ENCODE data around the gene CENPN. TPM values are rescaled to one million over a fixed set of nuclear protein-coding genes. Genes with fewer than 3 reads are reported as not detected.

CENPN gene
- total RNA-seq, 1 experiment from 2014 or later: 88.0 TPM

DNA sequence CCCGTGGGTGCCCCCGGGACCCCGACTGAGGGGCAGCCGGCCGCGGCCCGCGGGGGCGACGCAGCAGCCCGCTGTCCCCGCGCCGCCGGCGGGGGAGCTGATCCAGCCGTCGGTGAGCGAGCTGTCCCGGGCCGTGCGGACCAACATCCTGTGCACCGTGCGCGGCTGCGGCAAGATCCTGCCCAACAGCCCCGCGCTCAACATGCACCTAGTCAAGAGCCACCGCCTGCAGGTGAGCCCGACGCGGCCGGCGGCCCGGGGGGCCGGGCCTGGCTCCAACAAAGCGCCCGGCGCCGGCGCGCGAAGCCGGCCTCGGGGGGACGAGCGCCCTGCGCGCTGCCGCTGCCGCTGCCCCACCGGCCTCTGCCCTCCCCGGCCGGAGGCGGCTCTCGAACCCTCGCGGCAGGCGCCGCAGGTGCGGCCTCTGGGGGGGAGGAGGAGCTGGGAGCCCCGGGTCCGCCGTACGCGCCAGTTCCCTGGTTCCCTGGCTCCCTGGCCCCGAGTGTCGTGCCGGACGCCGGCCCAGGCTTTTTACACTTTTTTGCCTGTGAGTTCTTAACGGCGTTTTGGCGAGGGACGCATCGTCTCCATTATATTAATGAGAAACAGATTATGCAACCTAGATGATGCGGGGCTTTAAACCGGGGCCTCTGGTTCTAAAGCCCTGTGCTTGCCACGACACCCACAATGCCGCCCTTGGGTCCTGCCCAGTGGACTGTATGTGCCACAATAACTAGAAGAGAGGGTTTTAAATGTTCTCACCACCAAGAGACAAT is 29.1 kb downstream of the CENPN start:
- peak; percentile 13 to 22 for DNase-seq
- Histone ChIP-seq H3K9me3 (replicated peaks) (no peaks in the 10 kb centered on the region), H3K4me3 (peak overlapping the region; percentile 67), H3K4me1 (no peaks in the 10 kb centered on the region), H3K27ac (no peak overlapping the region), H3K27me3 (no peaks in the 10 kb centered on the region), H3K36me3 (no peaks in the 10 kb centered on the region)

DNA sequence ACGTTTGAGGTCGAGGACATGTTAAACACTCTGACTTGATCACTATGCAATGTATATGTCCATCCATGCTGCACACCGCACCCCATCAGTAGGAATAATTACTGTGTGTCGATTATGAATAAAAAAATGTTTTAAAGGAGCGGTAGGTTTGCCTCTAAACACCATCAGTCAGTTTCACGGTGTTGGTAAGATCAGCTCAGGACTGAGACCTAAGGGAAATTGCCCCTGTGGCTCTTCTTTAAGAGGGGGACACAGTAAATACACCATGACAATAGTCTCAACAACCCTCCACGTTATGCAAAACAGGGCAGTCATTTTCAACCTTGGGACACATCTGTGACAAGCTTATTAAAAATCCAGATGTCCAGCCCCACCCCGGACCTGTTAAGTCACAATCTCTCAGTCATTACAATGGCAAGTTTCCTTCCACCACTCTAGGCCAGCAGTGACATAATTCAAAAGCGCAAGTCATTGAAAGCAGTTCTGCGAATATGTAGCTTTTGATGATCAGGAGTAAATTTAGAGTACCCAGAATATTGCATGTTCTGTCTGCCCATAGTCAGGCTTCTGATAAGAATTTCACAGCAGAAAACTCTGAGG is 29.8 kb downstream of the CENPN start:
- no peak for DNase-seq
- H3K4me1 ChIP-seq: no peaks in the 10 kb centered on the region
- no peaks in the 10 kb centered on the region for H3K36me3 ChIP-seq
- no peak overlapping the region for H3K27ac ChIP-seq
- H3K4me3 ChIP-seq: peak overlapping the region; percentile 67
- H3K9me3 ChIP-seq (replicated peaks): no peaks in the 10 kb centered on the region
- H3K27me3 ChIP-seq: no peaks in the 10 kb centered on the region

DNA sequence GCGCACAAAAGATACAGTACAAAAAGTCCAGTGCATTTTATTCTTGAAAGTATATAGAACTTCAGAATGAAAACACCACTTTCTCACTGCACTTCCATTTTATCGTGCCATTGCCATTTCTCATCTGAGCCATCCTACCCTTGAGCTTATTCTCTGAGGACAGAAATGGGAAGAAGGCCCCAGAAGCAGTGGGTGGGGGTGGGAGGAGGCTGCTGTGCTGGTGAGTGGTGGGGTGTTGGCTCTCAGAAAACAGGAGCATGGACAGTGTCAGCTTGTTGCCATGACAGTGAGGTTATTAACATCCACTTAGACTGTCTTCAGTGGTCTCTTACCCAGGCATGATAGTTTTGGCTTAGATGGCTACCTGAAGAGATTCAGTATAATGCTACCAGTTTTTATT is 33.1 kb downstream of the CENPN start:
- no peaks in the 10 kb centered on the region for H3K27me3 ChIP-seq
- H3K36me3 ChIP-seq: 0 out of 2 replicates have a peak, but pooled peaks cover 5% of the 10 kb centered on the region
- DNase-seq: no peak
- no peaks in the 10 kb centered on the region for H3K4me1 ChIP-seq
- no peak overlapping the region for H3K4me3 ChIP-seq
- H3K9me3 ChIP-seq (replicated peaks): no peaks in the 10 kb centered on the region
- H3K27ac ChIP-seq: no peak overlapping the region

GRCh38 chr16:81040842-81041241 is 33.8 kb downstream of the CENPN start:
- H3K36me3 ChIP-seq: 0 out of 2 replicates have a peak, but pooled peaks cover 7% of the 10 kb centered on the region
- H3K4me1 ChIP-seq: no peaks in the 10 kb centered on the region
- DNase-seq: no peak
- H3K27me3 ChIP-seq: no peaks in the 10 kb centered on the region
- no peak overlapping the region for H3K4me3 ChIP-seq
- no peak overlapping the region for H3K27ac ChIP-seq
- H3K9me3 ChIP-seq (replicated peaks): no peaks in the 10 kb centered on the region

- DNase-seq: no peak
- Histone ChIP-seq H3K27me3 (no peaks in the 10 kb centered on the region), H3K4me1 (no peaks in the 10 kb centered on the region), H3K4me3 (no peak overlapping the region), H3K9me3 (replicated peaks) (no peaks in the 10 kb centered on the region), H3K27ac (no peak overlapping the region), H3K36me3 (0 out of 2 replicates have a peak, but pooled peaks cover 7% of the 10 kb centered on the region)
Measured at GRCh38 chr16:81041696-81042095, 34.7 kb downstream of the CENPN start.

- H3K9me3 ChIP-seq (replicated peaks): no peaks in the 10 kb centered on the region
- no peak for DNase-seq
- no peaks in the 10 kb centered on the region for H3K4me1 ChIP-seq
- no peaks in the 10 kb centered on the region for H3K27me3 ChIP-seq
- no peak overlapping the region for H3K4me3 ChIP-seq
- H3K36me3 ChIP-seq: 0 out of 2 replicates have a peak, but pooled peaks cover 7% of the 10 kb centered on the region
- H3K27ac ChIP-seq: no peak overlapping the region
Measured at GRCh38 chr16:81042821-81043220, 35.8 kb downstream of the CENPN start.

DNA sequence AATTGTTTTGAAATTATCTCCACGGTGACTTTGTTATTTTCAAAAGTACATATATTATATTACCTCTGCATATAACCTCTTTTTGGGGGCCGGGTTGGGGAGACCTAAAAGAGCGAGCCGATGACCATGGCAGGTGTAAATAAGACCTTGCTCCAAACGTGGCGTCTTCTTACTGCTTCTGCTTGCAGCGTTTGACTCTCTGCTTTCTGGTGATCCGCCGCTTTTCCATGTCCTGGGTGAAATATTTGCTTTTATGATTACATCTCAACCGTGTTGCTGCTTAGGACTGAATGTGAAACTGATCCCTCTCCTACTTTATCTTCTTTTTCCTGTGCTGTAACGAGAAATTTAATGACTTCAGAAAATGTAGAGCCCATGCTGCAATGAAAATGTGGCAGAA is 46.7 kb downstream of the CENPN start:
- H3K27me3 ChIP-seq: no peaks in the 10 kb centered on the region
- H3K36me3 ChIP-seq: no peaks in the 10 kb centered on the region
- H3K4me1 ChIP-seq: no peaks in the 10 kb centered on the region
- H3K4me3 ChIP-seq: no peak overlapping the region
- no peak overlapping the region for H3K27ac ChIP-seq
- DNase-seq: no peak
- no peaks in the 10 kb centered on the region for H3K9me3 ChIP-seq (replicated peaks)

- Histone ChIP-seq H3K4me3 (no peak overlapping the region), H3K36me3 (no peaks in the 10 kb centered on the region), H3K9me3 (replicated peaks) (no peaks in the 10 kb centered on the region), H3K4me1 (no peaks in the 10 kb centered on the region), H3K27ac (no peak overlapping the region), H3K27me3 (no peaks in the 10 kb centered on the region)
- no peak for DNase-seq
Measured at GRCh38 chr16:81060576-81061306, 53.7 kb downstream of the CENPN start.

DNA sequence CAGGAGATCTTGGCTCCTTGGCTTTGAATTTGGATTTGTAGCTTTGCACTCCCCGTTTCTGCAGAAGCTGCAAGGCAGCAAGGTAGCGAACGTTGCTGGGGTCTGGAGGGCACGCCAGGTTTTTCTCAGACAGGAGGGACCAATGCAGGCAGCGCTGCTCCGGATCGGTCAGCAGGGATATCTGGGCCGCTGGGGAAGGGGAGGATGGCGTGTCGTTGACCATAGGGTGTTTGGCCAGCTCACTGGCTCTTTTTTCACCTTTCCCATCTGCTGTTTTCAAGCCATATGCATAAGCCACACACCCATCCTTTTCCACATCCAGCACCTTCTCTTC is 54.3 kb downstream of the CENPN start:
- Histone ChIP-seq H3K36me3 (no peaks in the 10 kb centered on the region), H3K27ac (no peak overlapping the region), H3K4me3 (no peak overlapping the region), H3K27me3 (no peaks in the 10 kb centered on the region), H3K4me1 (no peaks in the 10 kb centered on the region), H3K9me3 (replicated peaks) (no peaks in the 10 kb centered on the region)
- no peak for DNase-seq

DNA sequence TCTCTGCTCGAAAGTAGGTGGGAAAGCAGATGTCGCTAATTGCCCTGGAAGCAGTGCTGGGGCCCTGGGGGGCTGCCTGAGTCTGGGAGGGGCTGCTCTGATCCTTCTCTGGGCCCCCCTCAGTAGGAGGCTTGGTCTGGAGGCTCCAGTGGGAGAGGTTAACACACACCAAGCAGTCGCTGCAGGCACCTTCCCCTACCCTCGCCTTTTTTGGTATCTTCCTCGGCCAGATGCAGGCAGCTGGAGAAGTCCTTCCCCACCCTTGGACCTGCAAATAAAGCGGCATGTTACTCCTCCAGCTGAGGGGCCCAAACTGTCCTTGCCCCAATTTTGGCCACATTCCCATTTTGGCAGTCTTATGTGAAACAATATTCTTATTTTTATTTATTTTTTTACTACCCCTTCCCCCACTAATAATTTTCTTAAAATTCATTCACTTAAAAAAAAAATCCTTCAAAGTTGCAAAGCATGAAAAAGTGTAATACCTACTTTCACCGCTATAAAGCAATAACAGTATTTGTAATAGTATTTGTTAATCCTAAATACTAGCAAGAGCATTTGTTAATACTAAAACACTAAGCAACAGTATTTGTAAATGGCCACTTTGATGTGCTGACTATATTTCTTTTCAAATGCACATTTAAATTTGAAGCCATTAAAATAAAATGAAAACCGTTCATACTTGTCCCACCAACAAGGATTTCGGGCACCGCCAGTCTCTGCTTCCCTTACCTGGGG is 55.0 kb downstream of the CENPN start:
- H3K4me3 ChIP-seq: no peak overlapping the region
- H3K27me3 ChIP-seq: no peaks in the 10 kb centered on the region
- DNase-seq: no peak
- no peaks in the 10 kb centered on the region for H3K36me3 ChIP-seq
- no peaks in the 10 kb centered on the region for H3K9me3 ChIP-seq (replicated peaks)
- H3K4me1 ChIP-seq: no peaks in the 10 kb centered on the region
- no peak overlapping the region for H3K27ac ChIP-seq

DNA sequence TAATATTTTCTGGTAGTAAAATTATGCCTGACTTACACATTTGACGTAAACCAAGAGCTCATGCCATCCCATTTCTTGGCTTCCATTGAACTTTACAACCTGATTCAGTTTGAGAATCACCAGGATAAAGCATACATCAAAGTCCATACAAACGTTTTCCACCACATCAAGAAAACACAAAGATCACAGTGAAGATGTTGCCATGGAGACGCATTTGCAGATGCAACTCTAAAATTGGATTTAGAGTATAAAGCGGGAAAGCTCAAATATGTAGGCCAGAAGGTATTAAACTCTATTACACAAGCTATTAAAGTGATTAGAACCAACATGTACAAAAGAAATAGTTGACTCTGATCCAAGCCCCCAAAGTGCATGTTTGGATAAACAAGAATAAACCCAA is 59.7 kb downstream of the CENPN start:
- DNase-seq: no peak

DNA sequence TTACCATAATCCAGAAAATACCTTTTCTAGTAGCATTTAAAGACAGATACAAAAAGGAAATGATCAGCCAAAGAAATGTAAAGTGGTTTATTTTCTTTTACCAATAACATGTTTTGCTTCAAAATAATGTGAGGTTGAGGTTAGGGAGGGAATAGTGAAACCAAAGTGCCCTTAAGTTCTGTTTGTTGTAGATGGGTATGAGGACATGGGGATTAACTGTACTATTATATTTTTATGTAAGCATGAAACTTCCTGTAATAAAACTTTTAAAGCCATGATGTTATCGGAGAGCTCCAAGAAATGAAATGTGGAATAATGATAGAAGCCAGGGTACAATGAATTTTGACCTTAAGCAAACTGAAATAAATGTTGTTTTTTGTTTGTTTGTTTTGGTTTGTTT is 60.2 kb downstream of the CENPN start:
- Histone ChIP-seq H3K27ac (no peak overlapping the region), H3K4me1 (no peaks in the 10 kb centered on the region), H3K4me3 (no peak overlapping the region), H3K36me3 (no peaks in the 10 kb centered on the region), H3K9me3 (replicated peaks) (no peaks in the 10 kb centered on the region), H3K27me3 (no peaks in the 10 kb centered on the region)
- DNase-seq: no peak

More for the DNA sequence above, 59.7 kb downstream of the CENPN start:
- H3K27ac ChIP-seq: no peak overlapping the region
- H3K4me1 ChIP-seq: no peaks in the 10 kb centered on the region
- H3K27me3 ChIP-seq: no peaks in the 10 kb centered on the region
- no peak overlapping the region for H3K4me3 ChIP-seq
- no peaks in the 10 kb centered on the region for H3K9me3 ChIP-seq (replicated peaks)
- H3K36me3 ChIP-seq: no peaks in the 10 kb centered on the region

DNA sequence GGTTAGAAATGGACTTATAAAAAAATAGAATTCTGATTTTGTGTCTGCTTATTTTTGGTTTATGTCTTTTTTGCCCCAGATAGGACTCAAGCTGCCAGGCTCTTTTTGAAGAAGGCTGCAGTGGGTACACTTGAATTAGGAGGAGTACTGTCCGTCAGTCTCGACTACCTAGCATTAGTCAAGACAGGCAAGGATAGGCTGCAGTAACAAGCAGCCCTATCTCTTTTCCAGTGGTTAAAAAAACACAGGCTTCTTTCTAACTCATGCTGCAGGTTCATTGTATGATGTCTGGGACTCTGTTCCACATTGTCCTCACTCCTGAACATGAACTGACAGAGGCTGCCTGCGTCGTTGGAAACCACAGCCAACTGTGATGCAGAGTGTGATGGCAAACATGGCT is 62.0 kb downstream of the CENPN start:
- no peaks in the 10 kb centered on the region for H3K4me1 ChIP-seq
- no peaks in the 10 kb centered on the region for H3K27me3 ChIP-seq
- no peaks in the 10 kb centered on the region for H3K9me3 ChIP-seq (replicated peaks)
- DNase-seq: no peak
- no peak overlapping the region for H3K4me3 ChIP-seq
- H3K27ac ChIP-seq: no peak overlapping the region
- H3K36me3 ChIP-seq: no peaks in the 10 kb centered on the region

DNA sequence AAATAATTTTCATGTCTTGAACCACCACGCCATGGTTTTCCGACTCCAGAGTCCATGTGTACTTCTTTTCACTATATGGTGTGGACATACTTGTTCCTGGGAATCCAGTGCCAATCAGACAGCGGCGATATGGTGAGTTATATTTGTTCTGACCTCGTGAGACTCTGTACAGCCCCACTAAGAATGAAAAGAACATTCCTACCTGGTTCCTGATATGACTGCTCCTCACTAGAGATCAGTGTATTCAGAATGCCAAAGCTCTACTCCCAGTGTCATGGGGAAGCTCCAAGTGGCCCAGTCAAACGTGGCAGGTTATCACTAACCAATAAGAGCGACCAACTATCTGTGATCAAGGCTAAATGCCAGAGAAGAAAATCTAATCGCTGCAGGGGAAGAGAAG is 64.0 kb downstream of the CENPN start:
- H3K4me3 ChIP-seq: no peak overlapping the region
- H3K27me3 ChIP-seq: no peaks in the 10 kb centered on the region
- no peaks in the 10 kb centered on the region for H3K4me1 ChIP-seq
- H3K27ac ChIP-seq: no peak overlapping the region
- H3K9me3 ChIP-seq (replicated peaks): no peaks in the 10 kb centered on the region
- H3K36me3 ChIP-seq: no peaks in the 10 kb centered on the region
- DNase-seq: no peak

- Histone ChIP-seq H3K27ac (no peak overlapping the region), H3K36me3 (no peaks in the 10 kb centered on the region), H3K4me3 (no peak overlapping the region), H3K27me3 (no peaks in the 10 kb centered on the region), H3K4me1 (no peaks in the 10 kb centered on the region), H3K9me3 (replicated peaks) (no peaks in the 10 kb centered on the region)
- no peak for DNase-seq
Measured at GRCh38 chr16:81071805-81072204, 64.8 kb downstream of the CENPN start.

Data from SJCRH30 (cell line).